HepG2 (cell line): ENCODE results near the gene MASTL. TPM values are rescaled to one million over a fixed set of nuclear protein-coding genes. Genes with fewer than 3 reads are reported as not detected.

ENCODE experiments used
- BHLHE40 ChIP-seq: IDR thresholded peaks from 2 replicates; pipeline ENCODE4 v1.6.1; 2011; ENCODE audit warnings: low read length, improper control_type of control experiment
- IKZF1 ChIP-seq: fragments of 450-650 bp; IDR thresholded peaks from 2 replicates; pipeline ENCODE4 v1.7.1; 2016
- MEIS1 ChIP-seq: sonication (generic); formaldehyde crosslinking; IDR thresholded peaks from 2 replicates; pipeline ENCODE4 v1.9.0; 2021; ENCODE audit warnings: mild to moderate bottlenecking, missing genetic modification reagents, moderate library complexity, borderline replicate concordance
- MEIS2 ChIP-seq: sonication (generic); formaldehyde crosslinking; IDR thresholded peaks from 2 replicates; pipeline ENCODE4 v1.9.0; 2021; ENCODE audit warnings: mild to moderate bottlenecking, missing genetic modification reagents
- NAIF1 ChIP-seq: sonication (generic); formaldehyde crosslinking; IDR thresholded peaks from 2 replicates; pipeline ENCODE4 v1.5.0; 2020; ENCODE audit warnings: mild to moderate bottlenecking, missing genetic modification reagents, borderline replicate concordance
- NFRKB ChIP-seq: fragments of 450-650 bp; IDR thresholded peaks from 2 replicates; pipeline ENCODE4 v1.6.1; 2017
- NFYC ChIP-seq: IDR thresholded peaks from 2 replicates; pipeline ENCODE4 v1.6.1; 2016; ENCODE audit warnings: missing genetic modification reagents, missing compliant biosample characterization
- SPEN ChIP-seq: sonication (generic); formaldehyde crosslinking; IDR thresholded peaks from 2 replicates; pipeline ENCODE4 v1.5.1; 2020; ENCODE audit warnings: low read depth, mild to moderate bottlenecking, missing genetic modification reagents
- TOPORS ChIP-seq: sonication (generic); formaldehyde crosslinking; IDR thresholded peaks from 2 replicates; pipeline ENCODE4 v1.8.0; 2023; ENCODE audit warnings: mild to moderate bottlenecking, missing genetic modification reagents
- TRIM24 ChIP-seq: sonication (generic); formaldehyde crosslinking; IDR thresholded peaks from 2 replicates; pipeline ENCODE4 v1.8.0; 2022; ENCODE audit warnings: mild to moderate bottlenecking, missing genetic modification reagents
- ZBTB21 ChIP-seq: sonication (generic); formaldehyde crosslinking; IDR thresholded peaks from 2 replicates; pipeline ENCODE4 v1.4.0; 2020; ENCODE audit warnings: missing genetic modification reagents
- ZNF441 ChIP-seq: sonication (generic); formaldehyde crosslinking; IDR thresholded peaks from 2 replicates; pipeline ENCODE4 v1.7.0; 2021; ENCODE audit warnings: missing genetic modification reagents, borderline replicate concordance
- ZNF510 ChIP-seq: sonication (generic); formaldehyde crosslinking; IDR thresholded peaks from 2 replicates; pipeline ENCODE4 v1.4.0; 2020; ENCODE audit warnings: low read depth, mild to moderate bottlenecking, missing genetic modification reagents
- ZNF562 ChIP-seq: sonication (generic); formaldehyde crosslinking; IDR thresholded peaks from 2 replicates; pipeline ENCODE4 v1.8.0; 2022; ENCODE audit warnings: missing genetic modification reagents, borderline replicate concordance
- ZSCAN31 ChIP-seq: sonication (generic); formaldehyde crosslinking; IDR thresholded peaks from 2 replicates; pipeline ENCODE4 v1.5.0; 2020; ENCODE audit warnings: low read depth, mild to moderate bottlenecking, missing genetic modification reagents
- polyA plus RNA-seq, 8 experiments: library from polyadenylated mRNA; depleted of rRNA in 3 of 8; stranded (reverse) in 7 of 8; unstranded in 1 of 8; fragments of >200 nt; fragmentation: Illumina TruSeq in 4 of 8; extraction: Trizol in 4 of 8; gene quantifications; 2 replicates each; pipeline versions ENCODE4 v1.2.1 to v1.2.3, GENCODE V29; 2011 to 2016; ENCODE audit warnings: low read depth in 4 of 8, missing spikeins in 1 of 8, mixed read lengths in 1 of 8; ENCODE audit not compliant: insufficient read depth in 1 of 8
- total RNA-seq, 5 experiments: library from RNA; depleted of rRNA; stranded (reverse); fragments of >200 nt; fragmentation: Illumina TruSeq; extraction: Trizol; gene quantifications; 2 replicates each; pipeline ENCODE4 v1.2.3, GENCODE V29; 2016; ENCODE audit warnings: low read depth in 1 of 5
- TF ChIP-seq, protein P1 (sequence below): sonication (generic); formaldehyde crosslinking; IDR thresholded peaks from 2 replicates; pipeline ENCODE4 v1.8.1; 2023; ENCODE audit warnings: mild to moderate bottlenecking, inconsistent platforms, moderate library complexity, missing genetic modification reagents, borderline replicate concordance
- TF ChIP-seq, protein P2 (sequence below): sonication (generic); formaldehyde crosslinking; conservative IDR thresholded peaks from 2 replicates; pipeline ENCODE4 v1.8.0; 2022; ENCODE audit warnings: missing genetic modification reagents
- TF ChIP-seq, protein P3 (sequence below): sonication (generic); formaldehyde crosslinking; IDR thresholded peaks from 2 replicates; pipeline ENCODE4 v1.5.0; 2020; ENCODE audit warnings: missing genetic modification reagents, mild to moderate bottlenecking, borderline replicate concordance
- TF ChIP-seq, protein P4 (sequence below): sonication (generic); formaldehyde crosslinking; IDR thresholded peaks from 2 replicates; pipeline ENCODE4 v1.4.0; 2020; ENCODE audit warnings: missing genetic modification reagents
- TF ChIP-seq, protein P5 (sequence below): sonication (generic); formaldehyde crosslinking; IDR thresholded peaks from 2 replicates; pipeline ENCODE4 v1.4.0; 2020; ENCODE audit warnings: missing genetic modification reagents

MASTL gene
- total and polyA plus RNA-seq, 2 of the 13 experiments (the other 11 are each of a cell fraction or from before 2014, with no cell fraction given), result 6.0 to 18.0 TPM

DNA sequence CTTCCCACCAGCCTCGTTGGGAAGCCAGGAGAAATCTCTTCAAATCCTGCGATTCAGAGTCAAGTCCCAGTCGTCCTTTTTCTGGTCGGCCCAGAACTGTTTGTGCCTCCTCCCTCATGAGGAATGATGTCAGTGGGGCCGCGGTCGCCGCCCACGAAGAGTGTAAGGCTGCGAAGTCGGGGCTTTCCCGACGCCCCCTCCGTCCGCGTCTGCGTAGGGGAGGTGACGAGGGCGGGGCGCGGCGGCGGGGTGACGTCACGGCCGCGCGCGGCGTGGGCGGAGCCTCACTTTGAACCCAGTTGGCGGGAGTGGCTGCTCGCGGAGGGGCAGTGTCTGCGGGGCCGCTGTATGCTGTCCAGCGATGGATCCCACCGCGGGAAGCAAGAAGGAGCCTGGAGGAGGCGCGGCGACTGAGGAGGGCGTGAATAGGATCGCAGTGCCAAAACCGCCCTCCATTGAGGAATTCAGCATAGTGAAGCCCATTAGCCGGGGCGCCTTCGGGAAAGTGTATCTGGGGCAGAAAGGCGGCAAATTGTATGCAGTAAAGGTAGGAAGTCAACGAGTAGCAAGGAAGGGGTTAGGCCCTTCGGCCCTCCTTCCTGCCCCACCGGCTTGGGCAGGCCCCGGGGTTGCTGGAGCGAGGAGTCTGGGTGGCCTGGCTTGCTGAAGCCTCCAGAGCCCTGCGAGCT is at the start of gene MASTL (continued):
- TF ChIP-seq ZNF510 (CRISPR knock-in tag), result no peak
- TF ChIP-seq, protein P1, sequence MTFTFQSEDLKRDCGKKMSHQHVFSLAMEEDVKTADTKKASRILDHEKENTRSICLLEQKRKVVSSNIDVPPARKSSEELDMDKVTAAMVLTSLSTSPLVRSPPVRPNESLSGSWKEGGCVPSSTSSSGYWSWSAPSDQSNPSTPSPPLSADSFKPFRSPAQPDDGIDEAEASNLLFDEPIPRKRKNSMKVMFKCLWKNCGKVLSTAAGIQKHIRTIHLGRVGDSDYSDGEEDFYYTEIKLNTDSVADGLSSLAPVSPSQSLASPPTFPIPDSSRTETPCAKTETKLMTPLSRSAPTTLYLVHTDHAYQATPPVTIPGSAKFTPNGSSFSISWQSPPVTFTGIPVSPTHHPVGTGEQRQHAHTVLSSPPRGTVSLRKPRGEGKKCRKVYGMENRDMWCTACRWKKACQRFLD (CRISPR knock-in tag), result no peak; the same call in 1 of the 2 replicates
- TF ChIP-seq, protein P2, sequence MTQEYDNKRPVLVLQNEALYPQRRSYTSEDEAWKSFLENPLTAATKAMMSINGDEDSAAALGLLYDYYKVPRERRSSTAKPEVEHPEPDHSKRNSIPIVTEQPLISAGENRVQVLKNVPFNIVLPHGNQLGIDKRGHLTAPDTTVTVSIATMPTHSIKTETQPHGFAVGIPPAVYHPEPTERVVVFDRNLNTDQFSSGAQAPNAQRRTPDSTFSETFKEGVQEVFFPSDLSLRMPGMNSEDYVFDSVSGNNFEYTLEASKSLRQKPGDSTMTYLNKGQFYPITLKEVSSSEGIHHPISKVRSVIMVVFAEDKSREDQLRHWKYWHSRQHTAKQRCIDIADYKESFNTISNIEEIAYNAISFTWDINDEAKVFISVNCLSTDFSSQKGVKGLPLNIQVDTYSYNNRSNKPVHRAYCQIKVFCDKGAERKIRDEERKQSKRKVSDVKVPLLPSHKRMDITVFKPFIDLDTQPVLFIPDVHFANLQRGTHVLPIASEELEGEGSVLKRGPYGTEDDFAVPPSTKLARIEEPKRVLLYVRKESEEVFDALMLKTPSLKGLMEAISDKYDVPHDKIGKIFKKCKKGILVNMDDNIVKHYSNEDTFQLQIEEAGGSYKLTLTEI (CRISPR knock-in tag), result no peak
- TF ChIP-seq ZSCAN31 (CRISPR knock-in tag), result no peak
- TF ChIP-seq BHLHE40, result no peak
- no peak; the same call in 1 of the 2 replicates for TF ChIP-seq MEIS2 (CRISPR knock-in tag)
- TF ChIP-seq NFRKB, result no peak
- no peak for TF ChIP-seq ZNF562
- peak; percentile 77 for TF ChIP-seq SPEN (CRISPR knock-in tag)
- TF ChIP-seq, protein P3, sequence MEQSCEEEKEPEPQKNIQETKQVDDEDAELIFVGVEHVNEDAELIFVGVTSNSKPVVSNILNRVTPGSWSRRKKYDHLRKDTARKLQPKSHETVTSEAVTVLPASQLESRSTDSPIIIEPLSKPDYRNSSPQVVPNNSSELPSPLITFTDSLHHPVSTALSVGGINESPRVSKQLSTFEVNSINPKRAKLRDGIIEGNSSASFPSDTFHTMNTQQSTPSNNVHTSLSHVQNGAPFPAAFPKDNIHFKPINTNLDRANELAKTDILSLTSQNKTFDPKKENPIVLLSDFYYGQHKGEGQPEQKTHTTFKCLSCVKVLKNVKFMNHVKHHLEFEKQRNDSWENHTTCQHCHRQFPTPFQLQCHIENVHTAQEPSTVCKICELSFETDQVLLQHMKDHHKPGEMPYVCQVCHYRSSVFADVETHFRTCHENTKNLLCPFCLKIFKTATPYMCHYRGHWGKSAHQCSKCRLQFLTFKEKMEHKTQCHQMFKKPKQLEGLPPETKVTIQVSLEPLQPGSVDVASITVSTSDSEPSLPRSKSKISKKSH (CRISPR knock-in tag), result peak; percentile 39; the same call in 1 of the 2 replicates
- TF ChIP-seq, protein P4, sequence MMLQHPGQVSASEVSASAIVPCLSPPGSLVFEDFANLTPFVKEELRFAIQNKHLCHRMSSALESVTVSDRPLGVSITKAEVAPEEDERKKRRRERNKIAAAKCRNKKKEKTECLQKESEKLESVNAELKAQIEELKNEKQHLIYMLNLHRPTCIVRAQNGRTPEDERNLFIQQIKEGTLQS, result peak; percentile 62; the same call in 1 of the 2 replicates
- peak; percentile 89 for TF ChIP-seq ZBTB21 (CRISPR knock-in tag)
- no peak for TF ChIP-seq IKZF1
- no peak for TF ChIP-seq TOPORS (CRISPR knock-in tag)
- TF ChIP-seq, protein P5, sequence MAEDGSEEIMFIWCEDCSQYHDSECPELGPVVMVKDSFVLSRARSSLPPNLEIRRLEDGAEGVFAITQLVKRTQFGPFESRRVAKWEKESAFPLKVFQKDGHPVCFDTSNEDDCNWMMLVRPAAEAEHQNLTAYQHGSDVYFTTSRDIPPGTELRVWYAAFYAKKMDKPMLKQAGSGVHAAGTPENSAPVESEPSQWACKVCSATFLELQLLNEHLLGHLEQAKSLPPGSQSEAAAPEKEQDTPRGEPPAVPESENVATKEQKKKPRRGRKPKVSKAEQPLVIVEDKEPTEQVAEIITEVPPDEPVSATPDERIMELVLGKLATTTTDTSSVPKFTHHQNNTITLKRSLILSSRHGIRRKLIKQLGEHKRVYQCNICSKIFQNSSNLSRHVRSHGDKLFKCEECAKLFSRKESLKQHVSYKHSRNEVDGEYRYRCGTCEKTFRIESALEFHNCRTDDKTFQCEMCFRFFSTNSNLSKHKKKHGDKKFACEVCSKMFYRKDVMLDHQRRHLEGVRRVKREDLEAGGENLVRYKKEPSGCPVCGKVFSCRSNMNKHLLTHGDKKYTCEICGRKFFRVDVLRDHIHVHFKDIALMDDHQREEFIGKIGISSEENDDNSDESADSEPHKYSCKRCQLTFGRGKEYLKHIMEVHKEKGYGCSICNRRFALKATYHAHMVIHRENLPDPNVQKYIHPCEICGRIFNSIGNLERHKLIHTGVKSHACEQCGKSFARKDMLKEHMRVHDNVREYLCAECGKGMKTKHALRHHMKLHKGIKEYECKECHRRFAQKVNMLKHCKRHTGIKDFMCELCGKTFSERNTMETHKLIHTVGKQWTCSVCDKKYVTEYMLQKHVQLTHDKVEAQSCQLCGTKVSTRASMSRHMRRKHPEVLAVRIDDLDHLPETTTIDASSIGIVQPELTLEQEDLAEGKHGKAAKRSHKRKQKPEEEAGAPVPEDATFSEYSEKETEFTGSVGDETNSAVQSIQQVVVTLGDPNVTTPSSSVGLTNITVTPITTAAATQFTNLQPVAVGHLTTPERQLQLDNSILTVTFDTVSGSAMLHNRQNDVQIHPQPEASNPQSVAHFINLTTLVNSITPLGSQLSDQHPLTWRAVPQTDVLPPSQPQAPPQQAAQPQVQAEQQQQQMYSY (CRISPR knock-in tag), result no peak
- TF ChIP-seq NFYC, result peak; percentile 50; the same call in 1 of the 2 replicates
- TF ChIP-seq TRIM24 (CRISPR knock-in tag), result no peak
- TF ChIP-seq NAIF1, result peak; percentile 31
- TF ChIP-seq ZNF441 (CRISPR knock-in tag), result no peak
- peak; percentile 64; the same call in 1 of the 2 replicates for TF ChIP-seq MEIS1 (CRISPR knock-in tag)
